HG03565 (cell line): ENCODE measurements around the gene STK32C.
"Not testable (repeated sequence)": the region's sequence is repeated elsewhere in the genome, so short reads cannot be mapped to it uniquely, and the experiment has no call there.

Experiments
- ATAC-seq: cut with Tn5 transposase; IDR thresholded peaks from one replicate; pipeline ENCODE4 v1.9.1; 2021; ENCODE audit warnings: mild to moderate bottlenecking, moderate library complexity; ENCODE audit not compliant: unreplicated experiment

Gene STK32C

DNA sequence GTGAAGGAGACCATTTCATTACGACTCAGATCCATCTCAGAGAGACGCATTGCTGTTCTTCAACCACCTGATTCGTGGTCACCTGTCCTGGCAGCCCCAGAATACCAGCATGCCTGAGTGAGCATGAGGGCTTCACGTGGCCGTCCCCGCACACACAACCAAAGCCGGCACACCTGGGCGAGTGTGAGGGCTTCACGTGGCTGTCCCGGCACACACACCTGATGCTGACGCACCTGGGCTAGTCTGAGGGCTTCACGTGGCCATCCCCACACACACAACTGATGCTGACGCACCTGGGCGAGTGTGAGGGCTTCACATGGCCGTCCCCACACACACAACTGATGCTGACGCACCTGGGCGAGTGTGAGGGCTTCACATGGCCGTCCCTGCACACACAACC, 86.8 kb downstream of the STK32C start:
- not testable (repeated sequence) for ATAC-seq

DNA sequence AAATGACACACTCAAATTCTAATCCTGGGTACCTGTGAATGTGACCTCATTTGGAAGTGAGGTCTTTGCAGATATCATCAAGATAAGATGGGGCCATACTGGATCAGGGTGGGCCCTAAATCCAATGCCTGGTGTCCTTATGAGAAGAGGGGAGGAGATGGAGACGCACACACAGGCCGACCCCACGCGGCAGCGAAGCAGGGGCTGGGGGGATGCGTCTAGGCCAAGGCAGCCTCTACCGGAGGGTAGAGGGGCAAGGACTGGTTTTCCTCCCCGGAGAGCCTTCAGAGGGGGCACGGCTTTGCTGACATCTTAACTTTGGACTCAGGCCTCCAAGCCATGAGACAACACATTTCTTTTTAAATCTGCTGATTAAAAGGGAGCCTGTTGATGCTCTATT, 87.7 kb downstream of the STK32C start:
- no peak for ATAC-seq

DNA sequence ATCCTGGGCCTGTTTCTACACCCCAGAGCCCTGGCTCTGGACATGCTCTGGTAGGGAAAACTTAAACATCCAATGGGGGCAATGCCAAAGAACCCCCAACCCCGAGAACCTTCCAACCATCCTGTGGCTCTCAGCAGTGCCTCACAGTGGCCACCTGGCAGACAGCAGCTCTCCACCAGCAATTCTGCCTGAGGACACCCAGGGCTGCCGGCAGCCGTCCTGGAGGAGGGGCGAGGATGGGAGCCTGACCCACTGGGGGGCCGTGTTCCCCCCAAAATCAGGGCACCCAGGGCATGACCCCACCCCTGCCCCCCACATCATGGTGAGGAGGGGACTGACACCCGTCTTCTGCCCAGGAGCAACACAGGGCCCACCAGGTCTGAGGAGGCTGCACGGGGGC, 88.3 kb downstream of the STK32C start:
- ATAC-seq = no peak

GRCh38 chr10:132216441-132216840, 91.3 kb downstream of the STK32C start:
- not testable (repeated sequence) for ATAC-seq

- ATAC-seq = no peak
Observed at GRCh38 chr10:132213917-132214316, 93.8 kb downstream of the STK32C start.

- no peak for ATAC-seq
Observed at GRCh38 chr10:132212816-132213215, 94.9 kb downstream of the STK32C start.

GRCh38 chr10:132211246-132211645, 96.5 kb downstream of the STK32C start:
- no peak for ATAC-seq

DNA sequence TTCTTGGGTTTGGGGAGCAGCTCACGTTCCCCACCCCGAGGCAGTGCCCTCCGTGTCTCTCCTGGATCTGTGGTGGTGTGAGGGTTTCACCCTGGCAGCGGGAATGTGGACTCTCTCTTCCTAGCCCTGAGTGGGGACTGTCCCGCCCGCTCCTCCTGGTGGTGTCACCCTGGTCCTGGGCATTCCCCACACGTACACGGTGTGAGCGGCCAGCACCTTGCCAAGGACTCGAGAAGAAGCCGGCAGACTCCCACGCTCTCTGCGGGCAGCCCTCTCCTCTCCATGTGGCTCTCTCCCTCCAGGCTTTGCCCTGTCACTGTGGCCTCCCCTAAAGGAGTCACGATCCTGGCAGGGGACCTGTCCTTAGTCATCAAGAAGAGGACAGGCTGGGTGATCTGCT, 97.0 kb downstream of the STK32C start:
- ATAC-seq = no peak

DNA sequence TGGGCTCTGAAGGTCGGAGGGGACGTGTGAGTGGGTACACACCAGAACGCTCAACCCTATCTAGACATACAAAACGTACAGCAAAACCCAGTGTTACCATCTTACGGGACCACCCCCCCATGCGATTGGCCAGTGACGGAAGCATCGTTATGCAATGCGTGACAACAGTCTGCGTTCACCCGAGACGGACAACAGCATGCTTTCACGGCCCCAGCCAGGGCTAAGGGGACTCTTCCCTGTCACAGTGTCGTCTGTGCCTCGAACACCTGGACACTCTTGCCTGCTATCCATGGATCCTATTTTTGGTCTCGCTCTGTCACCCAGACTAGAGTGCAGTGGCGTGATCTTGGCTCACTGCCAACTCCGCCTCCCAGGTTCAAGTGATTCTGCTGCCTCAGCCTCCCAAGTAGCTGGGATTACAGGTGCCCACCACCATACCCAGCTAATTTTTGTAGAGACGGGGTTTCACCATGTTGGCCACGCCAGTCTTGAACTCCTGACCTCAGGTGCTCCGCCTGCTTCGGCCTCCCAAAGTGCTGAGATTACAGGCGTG, 97.7 kb downstream of the STK32C start:
- ATAC-seq = no peak

- ATAC-seq = no peak
Observed at GRCh38 chr10:132209130-132209529, 98.6 kb downstream of the STK32C start.

DNA sequence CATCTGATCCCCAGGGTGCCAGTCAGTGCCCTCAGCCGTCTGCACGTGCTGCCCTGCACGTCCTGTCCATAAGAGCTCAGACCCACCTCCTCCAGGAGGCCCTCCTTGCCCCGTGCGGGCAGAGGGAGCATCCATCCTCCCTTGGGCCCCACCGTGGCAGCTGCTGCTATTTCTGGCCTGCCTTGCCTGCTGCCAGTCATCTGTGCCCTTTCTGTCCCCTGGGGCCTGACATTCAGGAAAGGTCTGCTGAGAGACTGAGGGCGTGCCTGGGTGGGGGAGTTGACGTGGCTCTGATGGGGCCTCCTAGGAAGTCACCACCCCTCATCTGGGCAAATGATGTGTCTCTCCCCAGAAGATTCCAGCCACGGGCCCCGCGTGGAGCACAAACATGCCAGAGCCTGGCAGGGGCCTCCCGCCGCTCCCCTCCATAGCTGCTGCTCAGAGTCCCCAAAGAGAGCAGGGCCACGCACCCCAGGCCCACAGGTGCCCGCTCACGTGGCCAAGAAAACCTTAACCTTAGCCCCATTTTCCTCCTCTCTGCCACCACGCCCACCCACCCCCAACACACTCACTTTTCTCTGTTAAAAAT, 99.2 kb downstream of the STK32C start:
- no peak for ATAC-seq

DNA sequence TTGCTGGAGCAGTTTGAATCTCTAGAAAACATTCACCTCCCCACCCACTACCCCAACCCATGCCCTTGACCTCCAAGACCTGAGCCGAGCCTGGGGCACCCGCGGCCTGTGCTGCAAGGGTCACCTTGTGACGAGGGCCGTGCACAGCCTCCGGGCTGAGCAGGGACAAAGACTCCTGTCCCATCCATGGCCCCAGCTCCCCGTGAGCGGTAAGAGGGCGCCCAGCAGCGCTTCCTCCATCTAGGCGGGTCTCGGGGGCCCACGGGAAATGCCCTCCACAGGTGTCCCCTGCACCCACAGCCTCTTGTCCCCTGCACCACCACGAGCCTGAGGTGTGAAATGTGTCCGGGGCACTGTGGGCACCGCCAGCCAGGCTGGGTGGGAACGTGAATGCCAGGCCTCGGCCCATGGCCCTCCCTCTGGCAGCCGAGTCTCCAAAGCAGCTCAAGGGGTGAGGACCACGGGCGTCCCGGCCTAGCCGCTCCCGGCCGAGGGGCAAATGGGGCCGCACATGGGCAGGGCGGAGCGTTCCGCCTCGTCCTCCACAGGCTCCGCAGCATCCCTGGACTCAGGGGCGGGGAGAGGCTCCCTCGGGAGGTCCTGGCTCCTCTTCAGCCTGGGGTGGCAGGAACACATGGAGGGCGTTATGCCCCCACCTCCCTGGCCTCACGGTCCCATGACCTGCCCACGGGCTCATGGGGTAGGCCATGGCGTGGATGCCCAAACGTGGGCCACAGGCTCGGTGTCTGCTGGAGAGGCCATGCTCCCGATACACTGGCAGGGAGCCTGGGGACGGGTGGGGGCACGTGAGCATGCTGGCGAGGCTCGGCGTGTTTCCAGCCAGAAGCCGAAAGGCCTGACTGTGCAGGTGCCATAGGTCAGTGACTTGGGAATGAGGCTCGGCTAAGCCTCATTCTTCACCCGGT, 100.0 kb downstream of the STK32C start:
- ATAC-seq = no peak

DNA sequence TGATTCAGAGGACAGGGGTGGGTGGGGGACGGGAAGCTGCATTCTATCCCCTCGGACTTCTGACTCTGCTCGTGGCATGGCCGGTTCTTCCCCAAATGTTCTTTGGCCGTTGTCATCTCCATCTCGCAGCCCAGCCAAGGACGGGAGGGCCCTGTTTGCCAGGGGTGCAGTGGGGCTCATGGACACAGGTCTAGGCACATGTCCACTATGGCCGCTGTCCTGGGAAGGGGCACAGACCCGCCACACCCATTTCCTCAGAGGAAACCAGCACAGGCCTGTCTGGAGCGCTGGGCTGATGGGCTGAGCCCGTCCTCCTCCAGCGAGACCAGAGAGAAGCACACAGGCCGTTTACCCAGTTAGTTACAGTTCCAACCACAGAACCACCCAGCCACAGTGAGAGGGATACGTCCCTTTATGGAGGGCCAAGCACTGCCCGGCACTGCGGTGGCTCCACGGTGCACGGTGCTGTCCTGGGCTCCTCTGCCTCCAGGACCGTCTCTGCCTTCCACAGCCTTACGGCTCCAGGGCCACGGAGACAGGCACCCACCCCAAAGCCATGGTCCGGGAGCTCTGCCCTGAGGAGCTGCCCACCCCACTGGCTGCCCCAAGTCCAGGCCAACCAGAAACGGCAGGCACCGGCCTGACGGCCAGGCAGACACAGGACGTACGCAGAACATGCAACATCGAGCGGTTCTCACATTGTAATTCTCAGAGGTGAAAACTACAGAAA, 100.8 kb downstream of the STK32C start:
- no peak for ATAC-seq

GRCh38 chr10:132206377-132206745, 101.4 kb downstream of the STK32C start:
- ATAC-seq = no peak

- no peak for ATAC-seq
Observed at GRCh38 chr10:132205650-132206376, 101.9 kb downstream of the STK32C start.

DNA sequence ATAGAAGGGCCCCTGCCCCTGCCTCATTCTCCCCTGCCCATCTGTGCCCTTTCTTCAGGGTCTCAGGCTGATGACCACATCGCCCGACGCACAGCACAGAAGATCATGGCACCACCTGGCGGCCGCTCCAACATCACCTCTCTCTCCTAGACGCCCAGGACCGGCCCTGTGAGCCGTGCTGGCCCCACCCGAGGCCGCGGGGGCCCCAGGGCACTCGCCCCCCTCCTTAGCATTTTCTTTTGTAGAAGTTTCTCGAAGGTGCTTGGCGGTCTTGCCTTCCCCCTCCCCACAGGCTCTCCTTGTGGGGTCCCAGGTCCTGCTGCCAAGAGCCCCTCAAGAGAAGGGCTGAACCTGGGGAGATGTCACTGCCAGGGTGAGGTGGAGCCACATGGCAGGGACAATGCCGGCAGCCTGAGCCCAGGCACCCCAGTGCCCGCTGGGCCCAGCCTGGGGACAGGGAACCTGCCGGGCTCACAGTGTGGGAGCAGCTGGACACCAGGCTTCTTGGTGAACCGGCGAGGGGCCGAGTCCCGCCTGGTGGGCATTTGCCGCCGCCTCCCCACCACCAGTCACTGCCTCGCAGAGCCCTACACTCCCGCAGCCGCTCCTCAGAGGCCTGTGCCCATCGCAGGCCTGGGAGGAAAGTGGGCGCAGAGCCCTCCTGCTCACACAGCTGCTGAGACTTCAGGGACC, 102.8 kb downstream of the STK32C start:
- ATAC-seq = no peak

DNA sequence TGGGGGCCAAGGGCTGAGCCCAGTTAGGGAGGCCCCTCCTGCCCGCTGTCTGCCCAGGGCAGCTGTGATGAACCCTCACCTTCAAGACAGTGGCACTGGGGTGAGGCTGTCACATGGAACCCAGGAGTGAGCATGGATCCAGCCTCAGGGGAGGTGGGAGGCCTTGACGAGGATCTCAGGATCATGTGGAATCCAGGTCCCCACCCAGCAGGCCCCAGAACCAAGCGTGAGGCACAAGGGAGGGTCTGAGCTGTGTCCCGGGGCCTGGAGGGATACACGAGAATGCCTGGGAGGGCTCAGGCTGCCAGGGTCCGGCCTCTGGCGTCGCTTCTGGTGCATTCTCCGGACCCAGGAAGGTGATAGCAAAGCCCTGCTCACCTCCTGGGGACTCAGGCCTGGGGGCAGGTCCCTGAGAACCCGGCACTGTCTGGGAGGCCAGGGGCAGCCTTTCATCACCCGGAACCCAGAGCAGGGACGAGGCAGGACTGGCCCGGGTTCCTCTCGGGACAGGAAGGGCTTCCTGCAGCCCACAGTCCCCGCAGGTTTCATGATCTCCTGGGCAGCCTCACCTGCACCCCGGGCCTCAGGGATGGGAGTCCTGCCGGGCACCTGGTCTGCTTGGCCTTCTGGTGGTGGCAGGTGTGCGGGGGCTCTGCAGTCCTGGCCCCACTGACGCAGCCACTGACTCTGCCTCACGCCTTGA, 103.5 kb downstream of the STK32C start:
- no peak for ATAC-seq

DNA sequence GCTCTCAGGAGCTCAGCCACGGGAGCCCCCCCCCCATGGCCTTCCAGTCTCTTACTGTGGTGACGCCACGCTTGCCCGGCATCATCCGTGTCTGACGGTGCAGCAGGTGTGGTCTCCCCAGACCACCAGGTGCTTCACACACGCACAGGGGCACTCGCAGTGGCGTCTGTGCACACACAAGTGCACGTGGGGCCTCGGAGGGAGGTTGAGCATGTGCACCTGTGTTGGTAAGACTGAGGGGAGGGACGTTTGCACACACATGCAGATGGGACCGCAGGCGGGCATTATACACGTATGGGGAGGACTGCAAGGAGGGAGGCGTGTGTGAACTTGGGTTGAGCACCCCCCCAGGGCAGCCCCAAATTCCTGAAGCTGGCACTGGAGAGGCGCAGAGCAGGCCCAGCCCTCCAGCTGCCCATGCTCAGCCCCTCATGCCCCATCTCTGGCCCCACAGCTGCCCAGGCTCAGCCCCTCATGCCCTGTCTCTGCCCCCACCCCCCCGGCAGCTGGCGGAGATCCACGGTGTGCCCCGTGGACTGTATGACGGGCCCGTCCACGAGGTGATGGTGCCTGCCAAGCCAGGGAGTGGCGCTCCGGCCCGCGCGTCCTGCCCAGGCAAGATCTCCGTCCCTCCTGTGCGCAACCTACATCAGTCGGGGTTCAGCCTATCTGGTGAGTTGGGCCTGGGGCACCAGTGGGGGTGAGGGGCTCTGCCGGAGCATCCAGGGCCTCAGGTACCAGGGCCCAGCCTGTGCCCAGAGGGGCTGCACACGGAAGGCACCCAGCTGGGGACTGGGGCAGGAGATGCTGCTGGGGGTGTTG, 104.3 kb downstream of the STK32C start:
- ATAC-seq = no peak
